ENCODE results near the gene LRRC72.
A peak's percentile ranks its signal among the peaks of the same experiment; 100 is the strongest.
"Not testable (repeated sequence)": the region's sequence is repeated elsewhere in the genome, so short reads cannot be mapped to it uniquely, and the experiment has no call there.

Gene LRRC72

DNA sequence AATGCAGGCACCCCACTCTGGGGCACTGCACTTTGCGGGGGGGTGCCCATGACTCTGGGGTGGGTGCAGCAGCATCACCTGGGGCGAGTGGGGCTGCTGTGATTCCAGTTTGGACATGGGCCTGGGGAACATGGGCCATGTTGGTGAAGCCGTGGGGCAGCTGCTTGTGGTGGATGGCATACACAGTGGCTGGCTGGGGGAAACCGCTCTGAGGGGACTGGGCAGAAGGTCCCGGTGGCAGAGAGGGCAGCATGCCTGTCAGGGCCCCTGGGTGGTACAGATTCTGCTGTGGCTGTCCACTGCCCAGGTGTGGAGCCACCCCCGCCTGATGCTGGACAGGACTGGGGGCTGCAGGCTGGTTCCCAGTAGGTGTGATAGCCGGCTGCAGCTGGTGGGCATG lies 57.2 kb downstream of the LRRC72 start:
- no peak for DNase-seq

DNA sequence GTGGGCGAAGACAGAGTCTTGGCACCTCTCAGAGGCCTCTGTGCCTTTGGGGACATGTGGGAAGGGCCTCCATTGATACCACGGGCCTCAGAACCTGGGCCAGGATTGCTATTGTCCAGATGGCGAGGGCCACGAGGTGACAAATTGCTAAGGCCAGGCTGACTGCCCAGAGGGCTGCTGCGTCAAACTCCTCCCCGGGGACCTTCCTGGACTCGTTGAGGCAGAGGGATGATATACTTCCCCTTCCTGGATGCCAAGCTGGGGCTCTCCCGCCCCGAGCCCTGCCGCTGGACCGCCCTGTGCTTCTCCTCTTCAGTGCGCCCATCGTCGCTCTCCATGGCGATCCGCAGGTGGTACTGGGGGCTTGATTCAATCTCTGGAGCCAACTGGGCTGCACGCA lies 58.9 kb downstream of the LRRC72 start:
- DNase-seq: no peak

DNA sequence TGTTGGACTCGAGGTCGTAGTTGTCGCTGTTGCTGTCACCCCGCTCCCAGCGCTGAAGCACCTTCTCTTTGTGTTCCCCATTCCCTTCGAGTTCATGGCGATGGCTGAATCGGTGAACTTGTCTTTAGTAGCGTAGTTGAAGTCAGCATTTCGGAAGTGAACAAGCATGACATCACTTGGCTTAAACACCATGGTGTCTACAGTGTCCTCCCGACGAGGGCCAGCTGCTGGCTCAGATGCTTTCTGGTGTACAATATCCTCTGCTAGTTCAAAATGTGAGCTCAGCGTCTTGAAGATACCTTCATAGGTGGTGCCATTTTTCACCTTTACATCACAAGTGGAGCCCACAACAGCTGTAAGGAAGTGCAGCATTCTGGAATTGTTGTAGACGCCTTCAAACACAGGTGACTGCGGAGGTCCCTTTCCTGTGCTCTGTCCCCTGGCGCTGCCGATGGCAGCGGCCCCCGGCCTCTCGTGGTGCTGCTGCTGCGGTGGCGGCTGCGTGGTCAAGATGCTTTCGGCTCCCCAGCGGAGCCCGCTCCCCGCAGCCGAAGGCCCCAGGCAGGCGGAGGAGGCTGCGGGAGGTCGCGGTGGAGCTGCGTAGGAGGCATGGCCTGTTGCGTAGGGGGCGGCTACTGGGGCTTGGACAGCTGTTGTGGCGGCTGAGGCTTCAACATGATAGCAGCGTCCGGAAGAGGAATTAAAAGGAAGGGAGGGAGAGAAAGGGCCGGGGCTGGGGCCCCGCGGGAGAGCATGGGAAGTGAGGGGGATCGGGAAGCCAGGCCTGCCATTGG lies 59.7 kb downstream of the LRRC72 start:
- no peak for DNase-seq

DNA sequence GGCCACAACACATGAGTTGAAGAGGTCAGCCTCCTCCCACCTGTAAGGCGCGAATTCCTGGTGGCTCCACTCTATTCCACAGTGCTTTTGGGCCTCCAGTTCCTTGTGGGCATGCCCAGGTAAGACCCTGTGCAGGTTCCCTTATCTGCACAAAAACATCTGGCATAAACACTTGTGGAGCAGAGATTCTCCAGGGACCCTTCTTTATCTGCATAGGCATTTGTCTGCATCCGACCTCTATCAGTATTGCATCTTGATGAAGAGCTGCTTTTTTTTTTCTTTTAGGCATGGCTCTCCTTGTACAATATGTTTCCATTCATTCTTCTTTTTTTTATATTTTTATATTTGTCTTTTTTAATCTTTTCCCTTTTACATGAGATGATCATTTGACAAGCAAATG lies 60.5 kb downstream of the LRRC72 start:
- DNase-seq: no peak

DNA sequence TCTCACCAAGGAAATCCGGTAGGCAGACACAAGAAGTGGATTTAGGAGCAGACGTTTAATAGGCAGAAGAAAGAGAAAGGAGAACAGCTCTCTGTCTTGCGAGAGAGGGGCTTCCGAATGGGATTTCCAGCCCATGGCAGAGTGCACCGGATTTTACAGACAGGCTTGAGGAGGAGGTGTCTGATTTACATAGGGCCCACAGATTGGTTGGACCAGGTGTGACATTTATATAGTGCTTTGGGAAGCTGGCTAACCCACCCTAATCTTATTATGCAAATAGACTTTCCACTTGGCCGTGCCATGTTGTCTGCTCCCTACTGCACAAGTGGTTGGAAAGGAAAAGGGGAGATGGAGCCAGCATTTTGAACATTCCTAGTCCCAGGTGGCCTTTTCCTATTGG lies 61.2 kb downstream of the LRRC72 start:
- DNase-seq: peak; percentile 90 to 96

DNA sequence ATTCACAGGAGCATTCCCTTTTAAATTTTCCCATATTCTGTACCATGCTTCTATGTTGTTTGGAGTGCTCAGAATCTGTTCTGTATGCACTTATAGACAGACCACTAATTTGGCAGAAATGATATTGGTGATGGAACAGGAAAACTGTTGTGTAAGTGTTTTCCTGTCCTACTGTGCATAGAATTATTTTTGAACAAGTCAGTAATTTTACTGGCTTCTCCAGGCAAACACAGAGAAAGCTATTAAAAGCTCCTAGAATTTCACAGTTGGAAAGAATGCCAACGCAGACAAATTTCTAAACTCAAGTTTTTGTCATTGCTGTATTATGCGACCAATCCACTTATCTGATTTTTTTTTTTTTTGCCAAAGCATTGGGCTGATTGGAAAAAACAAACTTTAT lies 63.3 kb downstream of the LRRC72 start:
- DNase-seq: no peak

DNA sequence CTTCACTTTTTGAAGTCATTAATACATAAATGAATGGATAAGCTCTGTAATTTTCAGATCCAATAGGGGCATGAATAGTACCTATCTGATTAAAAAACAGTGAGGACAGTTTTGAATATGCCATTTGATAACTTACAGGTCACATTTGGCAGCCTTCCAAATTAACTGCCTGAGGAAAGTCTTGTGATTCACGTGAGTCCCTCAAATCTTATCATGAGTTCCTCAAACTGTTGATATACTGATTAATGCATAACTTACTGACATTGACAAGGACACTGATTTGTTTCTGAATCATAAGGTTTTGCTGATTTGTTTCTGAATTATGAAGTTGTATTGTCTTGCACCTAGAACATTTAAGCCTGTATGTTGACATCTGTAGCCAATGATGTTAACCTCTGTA lies 63.8 kb downstream of the LRRC72 start:
- DNase-seq: no peak

DNA sequence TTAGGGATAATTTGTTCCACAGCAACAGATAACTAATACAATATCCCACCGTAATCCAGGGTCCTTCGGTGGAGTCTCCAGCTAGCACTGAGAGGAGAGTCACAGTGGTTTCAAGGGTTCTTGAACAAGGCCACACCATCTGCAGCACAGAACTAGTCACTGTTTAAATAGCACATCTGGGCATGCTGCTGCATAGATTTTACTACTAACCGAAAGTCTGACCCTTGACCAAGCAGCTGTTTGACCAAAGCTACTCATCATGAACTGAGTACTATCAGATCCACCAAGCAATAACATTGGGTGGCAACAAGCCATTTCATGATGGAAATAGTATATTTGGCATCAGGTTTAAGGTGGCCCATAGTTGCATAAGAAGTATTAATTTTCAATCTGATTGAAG lies 65.8 kb downstream of the LRRC72 start:
- DNase-seq: peak in 1 of 2 experiments; percentile 14

DNA sequence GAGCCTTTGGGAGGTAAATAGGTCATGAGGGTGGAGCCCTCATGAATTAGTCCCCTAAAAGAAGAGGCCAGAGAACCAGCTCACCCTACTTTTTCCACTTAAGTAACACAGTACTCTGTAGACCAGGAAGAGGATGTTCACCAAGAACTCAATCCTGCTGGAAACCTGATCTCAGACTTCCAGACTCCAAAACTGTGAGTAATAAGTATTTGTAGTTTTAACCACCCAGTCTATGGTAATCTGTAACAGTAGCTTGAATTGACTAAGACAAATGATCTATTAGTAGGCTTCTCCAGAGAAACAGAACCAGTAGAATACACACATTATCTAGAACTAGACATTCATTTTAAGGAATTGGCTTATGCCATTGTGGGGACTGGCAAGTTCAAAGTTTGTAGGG lies 67.4 kb downstream of the LRRC72 start:
- no peak for DNase-seq

DNA sequence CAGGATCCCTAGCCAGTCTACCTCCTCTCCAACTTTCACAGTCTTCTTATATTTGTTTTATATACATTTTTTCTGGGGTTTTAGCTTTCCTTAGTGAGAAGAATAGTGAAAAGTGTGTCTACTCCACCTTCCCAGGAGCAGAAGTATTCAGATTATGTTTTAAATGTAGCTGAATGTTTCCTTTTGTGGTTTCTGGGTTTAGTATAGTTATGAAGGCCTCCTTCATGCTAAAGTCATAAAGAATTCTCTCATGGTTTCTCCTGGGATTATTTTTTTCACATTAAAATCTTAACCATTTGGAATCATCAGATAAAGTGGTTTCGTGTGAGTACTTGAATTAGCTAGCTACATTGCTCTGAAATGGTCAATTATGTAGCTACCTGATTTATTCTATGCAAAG lies 68.1 kb downstream of the LRRC72 start:
- DNase-seq: no peak

DNA sequence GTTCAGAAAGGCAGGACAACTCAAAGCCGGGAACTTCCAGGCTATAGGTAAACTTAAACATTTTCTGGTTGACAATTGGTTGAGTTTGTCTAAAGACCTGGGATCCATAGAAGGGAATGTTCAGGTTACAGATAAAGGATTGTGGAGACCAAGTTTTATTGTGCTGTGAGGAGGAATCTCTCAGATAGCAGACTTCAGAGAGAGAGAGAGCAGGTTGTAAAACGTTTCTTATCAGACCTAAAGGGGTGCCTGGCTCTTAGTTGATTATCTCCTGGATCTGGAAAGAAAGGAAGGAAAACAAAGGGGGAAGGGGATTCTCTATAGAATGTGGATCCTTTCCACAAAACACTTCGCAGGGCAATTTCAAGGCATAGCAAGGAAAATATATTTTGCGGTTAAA lies 69.0 kb downstream of the LRRC72 start:
- DNase-seq: not testable (repeated sequence)

DNA sequence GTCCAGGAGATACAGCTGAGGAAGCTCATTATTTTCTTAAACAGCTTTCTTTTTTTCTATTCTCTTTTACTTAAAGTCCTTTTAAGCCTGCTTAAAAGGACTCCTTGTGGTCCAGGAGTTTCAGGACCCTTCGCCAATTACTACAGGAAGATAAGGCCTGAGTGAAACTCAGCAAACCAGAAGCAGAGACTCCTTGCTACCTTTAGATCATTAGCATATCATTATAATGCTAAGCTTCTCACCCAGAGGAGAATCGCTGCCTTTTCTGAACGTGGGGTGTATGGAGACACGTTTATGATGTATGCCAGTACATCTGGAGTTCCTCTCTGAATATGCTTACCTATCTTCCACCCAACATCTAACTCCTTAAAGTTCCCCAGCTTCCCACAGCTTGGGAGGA lies 71.4 kb downstream of the LRRC72 start:
- no peak for DNase-seq

DNA sequence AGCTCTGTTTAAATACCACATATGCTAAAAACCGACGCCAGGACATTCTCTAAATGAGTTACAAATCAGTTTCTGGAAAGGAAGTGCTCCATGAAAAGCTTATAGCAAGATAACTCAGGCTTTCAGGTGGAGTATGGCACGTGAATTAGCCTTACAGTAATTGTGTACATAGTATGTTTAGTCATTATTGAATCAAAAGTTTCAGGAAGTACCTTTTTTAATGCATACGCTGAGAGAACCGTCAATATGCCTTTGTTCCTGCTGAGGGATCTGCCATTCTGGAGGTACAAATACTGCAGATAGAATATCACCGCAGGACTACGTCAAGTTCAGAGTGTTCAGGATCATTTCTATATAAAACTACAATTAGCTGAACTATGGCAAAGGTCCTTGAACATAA lies 73.2 kb downstream of the LRRC72 start:
- DNase-seq: no peak

DNA sequence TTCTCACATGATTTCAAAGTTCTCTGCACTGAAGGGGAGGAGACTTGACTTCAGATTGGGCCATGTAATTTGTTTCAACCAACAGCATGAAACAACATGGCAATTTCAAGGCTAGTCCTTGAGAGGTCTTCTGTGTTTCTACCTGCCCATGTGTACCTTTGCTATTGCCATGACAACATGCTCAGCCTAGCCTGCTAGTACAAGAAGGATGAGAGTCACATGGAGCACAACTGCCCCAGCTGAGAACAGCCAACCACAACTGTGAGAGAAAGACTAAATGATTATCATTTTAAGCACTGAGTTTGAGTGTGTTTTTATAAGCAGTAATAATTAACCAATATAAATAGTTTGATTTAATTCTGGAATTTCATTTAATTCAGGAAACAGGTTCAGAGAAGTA lies 77.0 kb downstream of the LRRC72 start:
- no peak for DNase-seq

DNA sequence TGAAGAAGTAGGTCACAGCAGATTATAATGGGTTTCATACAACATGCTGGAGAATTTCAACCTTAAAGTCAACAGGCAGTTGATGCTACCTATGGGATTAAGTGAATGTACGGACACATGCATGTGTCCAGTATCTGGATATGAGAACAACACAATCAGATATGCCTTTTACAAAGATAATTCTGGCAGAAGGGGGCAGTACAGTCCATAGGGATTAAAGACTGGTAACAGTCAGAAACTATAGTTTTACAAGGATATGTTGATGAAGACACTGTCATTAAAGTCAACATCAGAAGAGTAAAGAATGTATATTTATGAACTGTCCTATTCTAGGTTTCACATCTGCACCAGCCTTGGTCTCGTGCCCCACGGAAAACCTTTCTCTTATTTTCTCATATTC lies 77.4 kb downstream of the LRRC72 start:
- no peak for DNase-seq

DNA sequence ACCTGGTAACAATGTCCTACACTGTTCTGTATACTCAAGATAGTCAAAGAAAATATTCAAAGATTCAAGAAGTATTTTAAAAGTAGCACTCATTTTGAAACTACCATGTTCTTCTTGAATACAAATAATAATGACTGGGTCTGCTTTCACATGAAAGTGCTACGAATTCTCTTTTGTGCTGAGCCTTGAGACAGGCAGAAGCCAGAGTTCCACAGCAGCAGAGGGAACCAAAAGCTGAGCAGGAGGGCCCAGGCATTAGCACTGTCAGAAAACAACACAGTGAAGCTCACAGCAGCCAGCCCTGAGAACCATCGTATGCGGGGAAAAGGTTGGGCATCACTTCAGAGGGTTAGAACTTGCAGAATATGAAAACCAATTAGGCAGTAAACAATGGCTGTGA lies 80.1 kb downstream of the LRRC72 start:
- no peak for DNase-seq

DNA sequence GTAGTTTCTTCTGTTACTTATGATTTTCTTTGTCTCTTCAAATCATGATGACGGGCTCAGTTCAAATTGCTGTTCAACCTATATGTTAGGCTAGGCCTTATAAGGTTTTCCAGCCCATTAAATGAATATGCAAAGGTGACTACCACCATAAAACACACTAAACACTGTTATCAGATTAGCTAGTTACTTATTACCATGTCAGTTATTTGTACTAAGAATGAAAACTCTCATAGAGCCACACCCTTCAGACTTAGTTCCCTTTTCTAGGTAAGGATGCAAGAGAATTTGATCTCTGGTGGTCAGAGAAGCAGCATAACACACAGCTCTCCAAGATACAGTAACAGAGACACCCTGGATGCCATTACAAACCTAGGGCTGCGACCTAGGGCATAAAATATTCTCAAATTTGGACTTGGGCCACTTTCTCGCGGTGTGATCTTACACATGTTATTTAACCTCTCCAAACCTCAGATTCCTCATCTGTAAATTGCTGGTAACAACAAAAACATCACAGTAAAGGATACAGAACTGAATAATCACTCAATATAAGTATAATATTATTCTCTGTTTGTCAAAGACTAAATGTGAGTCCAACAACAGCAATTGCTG lies 83.3 kb downstream of the LRRC72 start:
- DNase-seq: no peak

DNA sequence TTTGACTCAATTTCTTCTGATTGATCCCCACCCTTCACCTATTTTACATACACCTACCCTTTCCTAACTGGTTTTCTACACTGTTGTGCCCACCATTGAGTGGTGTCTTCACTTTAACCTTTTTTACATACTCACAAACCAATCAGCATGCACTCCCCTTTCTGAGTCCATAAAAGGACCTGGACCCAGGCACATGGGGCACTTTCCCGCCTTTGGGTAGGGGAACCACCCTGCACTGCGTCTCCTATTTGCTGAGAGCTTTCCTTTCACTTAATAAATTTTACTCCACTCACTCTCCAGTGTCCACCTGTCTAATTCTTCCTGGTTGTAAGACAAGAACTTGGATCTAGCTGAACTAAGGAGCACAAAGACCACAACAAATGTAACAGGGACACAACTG lies 85.1 kb downstream of the LRRC72 start:
- no peak for DNase-seq

DNA sequence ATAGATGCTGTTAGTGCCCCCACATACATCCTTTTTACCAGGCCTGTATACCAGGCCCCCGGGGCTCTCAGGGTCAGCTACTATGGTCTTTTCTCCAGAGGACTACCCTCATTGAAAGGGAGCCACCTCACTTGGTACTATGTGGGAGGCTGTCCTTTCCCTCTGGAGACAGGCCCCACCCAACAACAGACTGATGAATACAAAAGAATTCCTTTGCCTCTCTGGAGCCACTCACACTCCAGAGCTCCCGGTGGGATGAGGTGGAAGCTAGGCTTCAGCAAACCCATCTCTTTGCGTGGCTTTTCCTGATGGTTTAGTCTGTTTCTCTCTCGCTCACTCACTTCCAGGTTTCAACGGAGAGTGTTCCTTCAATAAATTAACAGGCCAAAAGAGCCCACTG lies 88.6 kb downstream of the LRRC72 start:
- no peak for DNase-seq

DNA sequence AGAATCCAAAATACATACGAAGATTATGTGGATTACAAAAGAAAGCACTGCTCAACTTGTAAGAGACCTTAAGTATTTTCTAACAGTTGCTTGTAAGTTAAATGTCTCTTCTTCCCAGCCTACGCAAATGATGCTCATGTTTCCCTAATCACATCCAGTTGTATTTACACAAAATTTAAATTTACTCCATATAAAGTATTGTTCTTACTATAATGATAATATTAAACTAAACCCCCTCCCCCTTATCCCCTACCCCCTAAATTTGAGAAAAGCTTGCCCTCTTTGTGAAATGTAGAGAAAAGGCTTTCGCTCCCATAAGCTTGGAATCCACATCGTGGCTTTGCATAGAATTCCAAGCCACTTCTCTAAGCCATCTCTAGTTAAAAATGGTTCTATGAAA lies 89.5 kb downstream of the LRRC72 start:
- DNase-seq: no peak

DNA sequence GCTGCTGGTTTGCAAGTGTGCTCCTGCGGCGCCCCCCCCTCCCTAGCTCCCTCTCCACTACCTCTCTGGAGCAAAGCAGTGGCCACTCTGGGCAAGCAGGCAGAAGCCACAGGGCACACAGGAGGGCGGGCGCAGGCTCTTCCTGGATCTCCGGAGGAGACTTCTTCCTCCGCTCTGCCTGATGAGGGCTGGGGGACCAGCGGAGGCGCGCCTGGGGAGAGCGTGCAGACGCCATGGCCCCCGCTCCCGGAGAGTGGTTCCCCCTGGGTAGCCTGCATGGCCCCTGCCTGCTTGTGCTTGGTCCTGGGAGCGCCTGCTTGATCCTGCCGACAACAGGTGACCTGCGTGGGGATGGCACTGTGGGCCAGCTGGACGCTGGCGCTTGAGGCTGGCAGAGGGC lies 89.9 kb downstream of the LRRC72 start:
- no peak for DNase-seq

DNA sequence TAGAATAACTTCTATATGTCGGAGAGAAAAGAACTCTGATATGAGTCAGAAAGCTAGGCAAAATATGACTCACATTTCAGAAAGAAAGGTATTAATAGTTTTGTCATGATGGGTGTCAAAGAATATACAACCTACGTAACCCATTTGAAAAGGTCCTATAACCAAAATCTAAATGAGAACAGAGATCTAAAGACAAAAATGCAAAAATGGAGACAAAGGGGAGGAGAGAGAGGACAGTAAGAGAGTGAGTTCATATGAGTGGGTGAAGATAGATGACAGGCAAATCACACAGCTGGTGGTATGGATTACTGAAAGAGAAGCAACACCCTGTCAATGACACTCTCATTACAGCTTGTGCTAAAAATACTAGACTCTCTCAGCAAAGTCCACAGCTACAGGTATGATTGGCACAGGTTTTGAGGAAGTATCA lies 93.4 kb downstream of the LRRC72 start:
- peak in 1 of 2 experiments; percentile 2 for DNase-seq

DNA sequence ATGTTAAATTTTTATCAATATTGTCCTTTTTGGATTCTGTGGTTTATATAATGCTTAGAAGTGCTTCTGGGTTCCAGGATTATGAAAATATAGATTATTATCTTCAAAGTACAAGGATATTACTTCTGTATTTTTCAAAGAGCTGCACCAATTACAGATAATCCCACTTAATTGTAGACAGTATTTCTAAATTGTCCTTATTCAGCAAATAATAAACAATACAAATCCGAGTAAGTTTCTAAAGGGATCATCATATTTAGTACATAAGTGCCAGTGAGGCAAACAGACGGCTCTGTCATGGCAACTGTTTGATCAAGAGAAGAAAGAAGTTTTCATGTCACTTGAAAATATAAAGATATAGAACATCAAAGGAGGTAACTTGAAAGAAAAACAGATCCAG lies 99.8 kb downstream of the LRRC72 start:
- DNase-seq: no peak

DNA sequence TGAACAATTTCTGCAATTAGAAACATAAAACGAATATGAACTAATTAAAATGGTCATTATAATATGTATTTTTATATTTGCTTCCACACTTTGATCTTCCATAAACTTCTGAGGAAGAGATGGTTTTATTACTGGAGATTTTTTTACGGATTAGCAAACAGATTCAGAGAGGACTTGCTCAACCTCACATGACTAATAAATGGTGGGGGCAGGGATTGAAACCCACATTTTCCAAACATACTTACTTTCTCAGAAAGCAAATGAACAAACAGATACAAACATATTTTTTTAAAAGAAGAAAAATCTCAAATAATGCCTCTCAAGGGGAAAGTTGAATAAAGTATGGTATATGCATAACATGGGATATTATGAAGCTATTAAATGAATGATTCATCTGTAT lies 100.6 kb downstream of the LRRC72 start:
- no peak for DNase-seq

DNA sequence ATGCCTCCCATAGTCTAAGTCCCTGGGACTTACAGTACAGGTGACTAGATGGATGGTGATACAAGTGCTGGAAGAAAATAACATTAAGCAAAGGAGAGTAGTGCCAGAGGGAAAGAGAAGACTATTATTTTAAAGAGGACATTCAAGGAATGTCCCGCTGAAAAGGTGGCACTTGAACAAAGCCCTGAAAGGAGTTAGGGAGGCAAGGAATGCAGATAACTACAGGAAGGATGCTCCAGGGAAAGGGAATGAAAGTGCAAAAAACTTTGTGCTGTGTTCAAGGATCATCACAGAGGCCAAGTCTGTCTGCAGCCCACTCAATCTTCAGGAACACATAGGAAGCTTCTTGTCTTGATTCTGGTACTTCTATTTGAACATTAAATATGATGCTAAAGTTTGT lies 104.0 kb downstream of the LRRC72 start:
- DNase-seq: no peak
